ENCODE measurements around the gene PREP.

Gene PREP

GRCh38 chr6:105391705-105392104 is 11.2 kb downstream of the PREP start:
- no peak for DNase-seq (ENCODE audit: low spot score)

GRCh38 chr6:105389543-105389942 is 13.3 kb downstream of the PREP start:
- DNase-seq (ENCODE audit: low spot score) = no peak

- no peak for DNase-seq (ENCODE audit: low spot score)
These were observed 14.5 kb downstream of the PREP start for GRCh38 chr6:105388392-105388791.

- no peak for DNase-seq (ENCODE audit: low spot score)
These were observed 18.9 kb downstream of the PREP start for GRCh38 chr6:105384004-105384403.

- DNase-seq (ENCODE audit: low spot score) = no peak
These were observed 19.9 kb downstream of the PREP start for GRCh38 chr6:105382958-105383357.

- no peak for DNase-seq (ENCODE audit: low spot score)
These were observed 20.4 kb downstream of the PREP start for GRCh38 chr6:105382496-105382895.

GRCh38 chr6:105380634-105381033 is 22.2 kb downstream of the PREP start:
- no peak for DNase-seq (ENCODE audit: low spot score)

- no peak for DNase-seq (ENCODE audit: low spot score)
These were observed 27.1 kb downstream of the PREP start for GRCh38 chr6:105375797-105376196.

- DNase-seq (ENCODE audit: low spot score) = no peak
These were observed 28.9 kb downstream of the PREP start for GRCh38 chr6:105374010-105374420.

GRCh38 chr6:105373481-105373880 is 29.4 kb downstream of the PREP start:
- DNase-seq (ENCODE audit: low spot score) = no peak

GRCh38 chr6:105372849-105373182 is 30.1 kb downstream of the PREP start:
- no peak for DNase-seq (ENCODE audit: low spot score)

GRCh38 chr6:105372142-105372848 is 30.6 kb downstream of the PREP start:
- DNase-seq (ENCODE audit: low spot score) = no peak

- DNase-seq (ENCODE audit: low spot score) = no peak
These were observed 32.5 kb downstream of the PREP start for GRCh38 chr6:105370351-105370750.

- no peak for DNase-seq (ENCODE audit: low spot score)
These were observed 33.7 kb downstream of the PREP start for GRCh38 chr6:105369145-105369544.

- DNase-seq (ENCODE audit: low spot score) = no peak
These were observed 38.6 kb downstream of the PREP start for GRCh38 chr6:105364243-105364642.

- DNase-seq (ENCODE audit: low spot score) = no peak
These were observed 39.7 kb downstream of the PREP start for GRCh38 chr6:105363100-105363754.

GRCh38 chr6:105359419-105360370 is 43.2 kb downstream of the PREP start:
- DNase-seq (ENCODE audit: low spot score) = no peak

GRCh38 chr6:105357165-105357564 is 45.7 kb downstream of the PREP start:
- DNase-seq (ENCODE audit: low spot score) = no peak

- no peak for DNase-seq (ENCODE audit: low spot score)
These were observed 50.8 kb downstream of the PREP start for GRCh38 chr6:105352037-105352617.

- no peak for DNase-seq (ENCODE audit: low spot score)
These were observed 54.0 kb downstream of the PREP start for GRCh38 chr6:105348897-105349296.

- no peak for DNase-seq (ENCODE audit: low spot score)
These were observed 56.8 kb downstream of the PREP start for GRCh38 chr6:105346052-105346451.

GRCh38 chr6:105345506-105345905 is 57.4 kb downstream of the PREP start:
- no peak for DNase-seq (ENCODE audit: low spot score)
